Mononuclear cell (primary cell): ENCODE data around the gene LRP8. TPM values are rescaled to one million over a fixed set of nuclear protein-coding genes. Genes with fewer than 3 reads are reported as not detected.
A peak's percentile ranks its signal among the peaks of the same experiment; 100 is the strongest.

Experiments
- H3K27me3 ChIP-seq: 2 replicates; pipeline ENCODE4 v1.6.0; 2011; ENCODE audit warnings: low read length, control low read depth; ENCODE audit not compliant: insufficient read depth
- H3K4me1 ChIP-seq: 2 replicates; pipeline ENCODE4 v1.5.1; 2011; ENCODE audit warnings: mild to moderate bottlenecking, low read length, control low read depth; ENCODE audit not compliant: insufficient read depth
- H3K4me3 ChIP-seq: 2 replicates; pipeline ENCODE4 v1.5.1; 2011; ENCODE audit warnings: mild to moderate bottlenecking, low read length, moderate library complexity
- H3K9me3 ChIP-seq: 2 replicates; pipeline ENCODE4 v1.5.1; 2011; ENCODE audit warnings: low read depth, mild to moderate bottlenecking, control low read depth, low read length
- total RNA-seq: library from RNA; depleted of rRNA; stranded (reverse); fragments of >200 nt; gene quantifications from one replicate; pipeline ENCODE4 v1.2.3, GENCODE V29; 2012

Gene LRP8
- total RNA-seq, 1 donor = 10.0 TPM

DNA sequence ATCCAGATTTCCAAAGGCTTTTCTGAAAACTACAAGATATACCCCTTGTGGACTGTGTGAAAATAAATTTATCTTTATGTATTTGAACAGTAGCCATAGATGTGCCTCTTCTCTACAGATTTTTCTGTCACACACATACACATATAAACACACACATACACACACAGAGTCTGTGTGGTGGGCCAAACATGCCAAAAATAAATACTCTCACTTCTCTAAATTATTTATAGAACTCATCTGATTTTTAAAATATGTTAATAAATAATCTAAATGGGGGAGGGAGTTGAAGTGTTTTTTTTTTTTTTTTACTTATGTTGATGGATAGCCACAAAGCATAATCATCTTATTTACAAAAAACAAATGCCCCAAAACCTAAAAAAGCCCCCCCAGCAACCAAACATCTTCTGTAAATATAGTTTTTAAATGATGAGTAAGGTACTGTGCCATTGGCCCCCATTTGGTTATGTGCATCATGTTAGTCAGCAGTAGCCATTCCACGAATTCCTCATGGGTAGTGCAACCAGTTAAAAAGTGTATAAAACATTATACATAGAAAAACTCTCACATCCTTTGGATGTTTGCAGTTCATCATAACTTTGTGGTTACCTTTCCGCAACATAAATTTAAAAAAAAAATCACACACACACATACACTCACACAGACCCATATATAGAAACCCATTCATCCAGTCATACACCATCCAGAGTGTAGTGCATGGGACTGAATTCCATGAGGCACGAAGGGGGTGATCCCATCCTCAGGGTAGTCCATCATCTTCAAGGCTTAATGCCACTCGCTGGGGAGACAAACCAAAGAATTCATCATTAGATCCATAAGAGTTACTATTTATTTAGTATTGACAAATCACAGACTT lies 81.4 kb downstream of the LRP8 start:
- H3K9me3 ChIP-seq = no peaks in the 10 kb centered on the region
- no peaks in the 10 kb centered on the region for H3K4me1 ChIP-seq
- no peaks in the 10 kb centered on the region for H3K27me3 ChIP-seq
- H3K4me3 ChIP-seq = no peak overlapping the region

DNA sequence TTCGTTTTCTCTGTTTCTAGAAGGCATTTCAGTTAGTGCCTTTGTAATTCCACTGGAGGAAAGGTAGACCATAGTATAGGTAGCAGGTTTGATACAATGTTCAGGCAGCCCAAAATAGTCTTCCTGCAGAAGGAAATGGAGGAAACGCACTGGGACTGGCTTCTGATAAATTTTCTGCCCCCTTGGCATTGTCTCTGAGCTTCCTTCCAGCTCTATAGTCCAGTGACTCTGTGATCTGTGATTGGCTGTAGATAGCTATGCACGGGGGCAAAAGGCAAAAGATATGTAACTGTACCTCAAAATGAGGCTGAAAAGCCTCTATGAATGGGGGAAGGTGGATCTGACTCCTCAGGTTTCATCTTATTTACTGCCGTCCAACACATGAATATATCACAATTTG lies 83.7 kb downstream of the LRP8 start:
- Histone ChIP-seq H3K27me3 (no peaks in the 10 kb centered on the region), H3K9me3 (no peaks in the 10 kb centered on the region), H3K4me3 (no peak overlapping the region), H3K4me1 (peaks cover under 1% of the 10 kb centered on the region)

DNA sequence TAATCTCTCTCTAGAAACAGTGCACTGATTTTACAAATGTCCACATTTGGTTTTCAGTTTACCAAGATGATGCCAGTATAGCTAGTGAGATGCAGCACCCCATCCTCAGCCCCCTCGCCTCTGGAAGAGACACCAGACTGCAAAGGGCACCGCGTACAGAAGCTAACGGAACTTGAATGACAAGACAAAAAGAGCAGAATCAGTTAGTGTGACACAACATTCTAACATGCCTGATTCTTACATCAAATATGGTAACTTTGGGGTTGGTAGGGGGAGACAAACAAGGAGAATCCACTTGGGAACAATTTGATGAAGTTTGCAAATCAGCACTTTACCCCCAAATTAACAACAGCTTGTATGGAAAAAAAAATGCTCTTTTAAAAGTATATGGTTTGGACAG lies 85.5 kb downstream of the LRP8 start:
- no peak overlapping the region for H3K4me3 ChIP-seq
- peaks cover 12% of the 10 kb centered on the region for H3K4me1 ChIP-seq
- H3K27me3 ChIP-seq = no peaks in the 10 kb centered on the region
- no peaks in the 10 kb centered on the region for H3K9me3 ChIP-seq

DNA sequence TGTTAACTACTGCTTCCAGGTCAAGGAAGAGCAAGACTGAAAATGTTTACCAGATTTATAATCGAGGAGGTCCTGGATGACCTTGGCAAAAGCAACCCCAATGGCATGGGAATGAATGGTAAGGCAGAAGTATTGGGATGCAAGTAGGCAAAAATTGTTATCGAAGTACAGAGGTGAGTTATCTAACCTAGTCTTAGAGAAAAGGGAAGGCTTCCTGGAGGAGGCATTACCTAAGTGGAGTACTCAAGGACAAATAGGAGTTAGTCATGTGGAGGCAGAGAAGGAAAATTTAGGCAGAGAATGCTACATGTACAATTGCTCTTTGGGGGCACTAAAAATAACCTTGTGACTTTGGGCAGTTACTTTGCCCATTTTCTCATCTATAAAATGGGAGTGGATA lies 86.0 kb downstream of the LRP8 start:
- H3K4me1 ChIP-seq = peaks cover 17% of the 10 kb centered on the region
- H3K4me3 ChIP-seq = no peak overlapping the region
- H3K9me3 ChIP-seq = no peaks in the 10 kb centered on the region
- H3K27me3 ChIP-seq = no peaks in the 10 kb centered on the region

DNA sequence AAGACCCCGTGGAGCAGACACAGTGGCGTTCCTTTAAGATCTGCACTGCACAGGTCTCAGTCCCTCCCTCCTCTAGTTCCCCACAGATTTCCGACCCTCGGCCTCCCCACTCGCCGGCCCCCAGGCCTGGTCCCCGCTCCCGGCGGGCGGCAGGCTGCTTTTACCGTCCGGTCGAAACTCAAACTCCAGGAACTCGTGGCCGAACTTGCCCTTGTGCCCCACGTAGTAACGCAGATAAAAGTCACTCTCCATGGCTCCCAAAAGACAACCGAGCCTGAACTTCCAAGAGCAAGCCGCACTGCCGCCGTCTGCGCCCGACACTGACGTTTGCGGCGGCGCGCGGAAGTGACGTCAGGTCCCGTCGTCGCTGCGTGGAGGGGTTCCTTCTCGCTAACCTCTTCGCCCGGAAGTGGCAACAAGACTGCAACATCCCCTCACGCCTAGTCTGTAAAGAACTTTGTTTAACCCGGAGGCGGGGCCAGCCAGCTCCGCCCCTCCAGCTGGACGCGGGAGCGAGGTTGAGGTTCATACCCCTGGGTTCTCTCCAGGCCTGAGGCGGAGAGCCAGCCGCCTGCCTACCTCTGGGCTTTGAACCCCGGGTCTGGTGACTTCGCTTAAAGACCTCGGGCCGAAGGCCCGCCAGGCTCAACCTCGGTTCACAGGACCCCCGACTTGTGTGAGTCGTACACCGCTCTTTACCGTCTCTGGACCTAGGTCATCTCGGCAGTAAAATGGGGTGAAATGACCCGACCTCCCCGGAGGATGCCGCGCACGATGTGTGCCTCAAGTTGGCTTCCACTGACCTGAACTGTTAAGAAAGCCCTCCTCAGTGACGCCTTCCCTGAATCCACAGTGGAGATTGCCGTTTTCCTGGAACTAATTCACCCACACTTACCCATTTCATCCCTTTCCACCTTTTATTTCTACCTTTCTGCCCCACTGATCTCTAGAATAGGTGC lies 89.4 kb downstream of the LRP8 start, which contains the start of gene MAGOH:
MAGOH (minus strand) TSS at position 322 of the 959 bp plus-strand sequence; CDS start at position 252, 70 bp downstream.
- peaks cover 26% of the 10 kb centered on the region for H3K4me1 ChIP-seq
- no peaks in the 10 kb centered on the region for H3K9me3 ChIP-seq
- peak within 1 kb of the TSS; percentile 78 for H3K4me3 ChIP-seq
- H3K27me3 ChIP-seq = no peaks in the 10 kb centered on the region

DNA sequence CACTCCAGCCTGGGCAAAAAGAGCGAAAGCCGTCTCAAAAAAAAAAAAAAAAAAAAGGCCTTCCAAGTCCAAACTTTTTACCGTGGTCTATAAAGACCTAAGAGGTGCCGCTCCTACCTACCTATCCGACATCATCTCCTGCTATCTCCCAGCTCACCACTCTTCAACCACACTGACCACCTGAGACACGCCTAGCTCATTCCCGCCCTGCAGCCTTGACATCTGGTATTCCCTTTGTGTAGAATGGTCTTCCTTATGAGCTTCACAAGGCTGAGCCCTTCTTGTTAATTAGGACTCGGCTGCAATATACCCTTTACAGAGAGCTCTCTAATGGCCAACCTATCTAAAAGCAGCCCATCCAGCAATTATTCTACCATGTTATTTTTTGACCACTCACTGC lies 90.2 kb downstream of the LRP8 start:
- H3K4me1 ChIP-seq = peaks cover 26% of the 10 kb centered on the region
- H3K27me3 ChIP-seq = no peaks in the 10 kb centered on the region
- peak overlapping the region; percentile 78 for H3K4me3 ChIP-seq
- H3K9me3 ChIP-seq = no peaks in the 10 kb centered on the region

DNA sequence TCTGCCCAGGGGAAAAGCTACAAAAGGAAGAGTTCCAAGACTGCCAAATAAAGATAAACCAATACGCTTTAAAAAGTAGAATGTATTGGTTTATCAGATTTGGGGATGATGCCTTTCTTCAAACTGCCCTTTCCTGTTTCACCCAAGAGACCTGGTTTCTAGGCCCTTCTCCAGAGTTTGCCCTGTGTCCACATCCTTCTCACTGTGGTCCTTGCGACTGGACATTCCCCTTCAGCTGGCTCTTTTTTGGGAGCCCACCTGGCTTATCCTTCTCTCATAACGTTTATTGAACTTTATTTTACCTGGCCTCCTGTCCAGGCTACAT lies 106.9 kb downstream of the LRP8 start:
- Histone ChIP-seq H3K9me3 (no peaks in the 10 kb centered on the region), H3K4me1 (peaks cover 20% of the 10 kb centered on the region), H3K4me3 (peak overlapping the region; percentile 84), H3K27me3 (no peaks in the 10 kb centered on the region)

DNA sequence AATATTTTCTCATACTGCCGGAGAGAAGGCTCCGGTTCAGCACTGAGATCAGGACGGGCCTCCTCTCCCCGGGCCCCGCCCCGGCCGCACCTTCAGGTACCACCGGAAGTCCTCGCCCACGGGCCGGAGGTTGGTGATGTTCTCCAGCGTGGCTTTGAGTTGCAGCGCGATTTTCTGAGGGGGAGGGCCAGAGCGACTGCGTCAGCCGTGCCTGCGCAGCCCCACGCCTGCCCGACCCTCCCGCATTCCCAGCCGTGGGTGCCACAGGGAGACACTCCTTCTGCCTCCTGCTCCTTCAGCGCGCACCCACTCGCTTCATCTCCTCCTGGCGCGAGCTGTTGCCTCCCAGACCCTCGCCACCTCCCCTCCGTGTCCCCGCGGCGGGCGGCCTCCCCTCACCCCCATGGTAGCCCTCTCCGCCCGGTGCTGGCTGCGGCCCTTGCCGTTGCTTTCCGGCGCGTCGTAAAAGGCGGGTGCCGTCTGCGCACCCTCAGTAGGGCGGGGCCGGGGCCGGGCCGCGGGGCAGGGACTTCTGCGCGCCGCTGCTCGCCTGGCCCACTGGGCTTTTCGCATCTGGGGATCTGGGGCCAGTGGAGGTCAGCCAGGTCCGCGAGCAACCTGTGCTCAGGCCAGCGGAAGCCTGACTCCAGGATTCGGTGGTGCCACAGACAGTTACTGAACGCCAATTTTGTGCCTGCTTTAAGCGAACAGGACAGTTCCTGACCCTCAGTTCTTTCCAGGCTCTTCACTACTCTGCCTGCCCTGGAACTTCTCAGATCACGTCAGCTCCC lies 107.5 kb downstream of the LRP8 start, which contains the start of gene CZIB:
CZIB (minus strand) TSS at position 464 of the 791 bp plus-strand sequence; CDS start at position 405, 59 bp downstream.
- Histone ChIP-seq H3K27me3 (no peaks in the 10 kb centered on the region), H3K9me3 (no peaks in the 10 kb centered on the region)

DNA sequence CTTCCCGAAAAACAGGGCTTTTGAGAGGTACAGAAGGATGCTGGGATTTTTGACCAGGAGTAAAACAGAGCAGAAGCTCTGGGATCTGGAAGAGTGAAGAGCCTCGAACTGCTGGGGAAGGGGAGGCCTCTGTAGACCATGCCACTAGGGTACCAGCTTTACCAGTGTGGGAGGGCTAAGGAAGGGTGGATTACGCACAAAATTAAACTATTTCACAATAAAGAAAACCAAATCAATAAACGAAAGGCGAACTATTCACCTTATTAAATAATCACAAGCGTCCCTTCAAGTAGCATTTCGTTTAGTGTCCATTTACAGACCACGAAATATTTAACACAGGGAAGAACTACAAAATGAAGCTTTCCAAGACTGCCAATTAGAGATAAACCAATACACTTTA lies 108.2 kb downstream of the LRP8 start:
- Histone ChIP-seq H3K4me1 (peaks cover 20% of the 10 kb centered on the region), H3K4me3 (peak overlapping the region; percentile 84), H3K27me3 (no peaks in the 10 kb centered on the region), H3K9me3 (no peaks in the 10 kb centered on the region)

More for the DNA sequence above, 107.5 kb downstream of the LRP8 start, which contains the start of gene CZIB:
- peaks cover 20% of the 10 kb centered on the region for H3K4me1 ChIP-seq
- H3K4me3 ChIP-seq = peak within 1 kb of the TSS; percentile 84

DNA sequence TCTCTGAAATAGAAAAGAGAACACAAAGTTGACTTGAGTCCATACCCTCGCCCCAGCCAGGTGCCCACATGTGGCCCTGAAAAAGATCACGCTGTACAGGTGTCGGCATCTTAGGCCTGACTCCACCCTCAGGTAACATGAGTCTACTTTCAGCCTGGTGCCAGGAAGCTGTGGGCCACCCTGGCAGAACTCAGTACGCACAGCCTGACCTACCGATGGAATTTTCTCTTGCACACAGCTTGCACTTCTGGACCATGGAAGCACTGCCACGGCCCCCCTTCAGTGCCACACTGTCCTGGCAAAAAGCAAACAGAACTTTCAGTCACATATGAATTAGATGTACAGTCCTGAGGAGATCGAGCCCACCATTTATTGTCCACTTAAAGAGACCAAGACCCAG lies 109.7 kb downstream of the LRP8 start:
- Histone ChIP-seq H3K4me3 (no peak overlapping the region), H3K9me3 (no peaks in the 10 kb centered on the region), H3K27me3 (no peaks in the 10 kb centered on the region), H3K4me1 (peaks cover 20% of the 10 kb centered on the region)

DNA sequence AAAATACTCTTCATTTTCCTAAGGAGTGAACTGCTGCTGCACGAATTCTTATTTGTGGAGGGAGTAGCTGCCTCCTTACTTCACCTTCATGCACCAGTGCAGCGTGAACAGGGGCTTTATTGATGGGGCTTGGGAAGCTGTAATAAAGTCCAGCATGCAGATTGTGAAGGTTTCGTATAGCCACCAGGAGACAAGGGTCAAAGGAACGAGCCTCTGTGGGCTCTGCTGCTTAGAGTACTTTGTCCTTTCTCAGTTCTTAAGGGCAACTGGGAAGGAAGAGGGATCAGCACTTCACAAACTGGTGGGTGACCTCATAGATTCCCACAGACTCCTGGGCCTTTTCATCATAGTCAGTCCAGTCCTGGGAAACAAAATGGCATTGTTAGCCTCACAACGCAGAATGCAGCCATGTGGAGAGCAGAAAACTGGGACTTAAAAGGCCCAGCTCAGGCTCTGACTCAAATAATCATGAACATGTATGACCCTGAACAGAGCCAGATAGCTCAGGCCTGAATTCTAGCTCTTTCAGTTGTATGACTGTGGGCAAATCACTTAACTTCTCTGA lies 113.4 kb downstream of the LRP8 start:
- no peaks in the 10 kb centered on the region for H3K9me3 ChIP-seq
- H3K4me3 ChIP-seq = no peak overlapping the region
- H3K27me3 ChIP-seq = no peaks in the 10 kb centered on the region
- peaks cover 7% of the 10 kb centered on the region for H3K4me1 ChIP-seq

DNA sequence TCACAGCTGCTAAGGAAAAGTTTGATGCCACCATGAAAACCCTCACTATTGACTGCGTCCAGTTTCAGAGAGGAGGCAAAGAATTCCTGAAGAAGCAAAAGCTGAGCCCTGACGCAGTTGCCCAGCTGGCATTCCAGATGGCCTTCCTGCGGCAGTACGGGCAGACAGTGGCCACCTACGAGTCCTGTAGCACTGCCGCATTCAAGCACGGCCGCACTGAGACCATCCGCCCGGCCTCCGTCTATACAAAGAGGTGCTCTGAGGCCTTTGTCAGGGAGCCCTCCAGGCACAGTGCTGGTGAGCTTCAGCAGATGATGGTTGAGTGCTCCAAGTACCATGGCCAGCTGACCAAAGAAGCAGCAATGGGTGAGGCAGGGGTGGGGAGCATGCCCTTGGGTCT lies 116.9 kb downstream of the LRP8 start:
- Histone ChIP-seq H3K4me3 (no peak overlapping the region), H3K27me3 (no peaks in the 10 kb centered on the region), H3K4me1 (no peaks in the 10 kb centered on the region), H3K9me3 (peaks cover 9% of the 10 kb centered on the region)

DNA sequence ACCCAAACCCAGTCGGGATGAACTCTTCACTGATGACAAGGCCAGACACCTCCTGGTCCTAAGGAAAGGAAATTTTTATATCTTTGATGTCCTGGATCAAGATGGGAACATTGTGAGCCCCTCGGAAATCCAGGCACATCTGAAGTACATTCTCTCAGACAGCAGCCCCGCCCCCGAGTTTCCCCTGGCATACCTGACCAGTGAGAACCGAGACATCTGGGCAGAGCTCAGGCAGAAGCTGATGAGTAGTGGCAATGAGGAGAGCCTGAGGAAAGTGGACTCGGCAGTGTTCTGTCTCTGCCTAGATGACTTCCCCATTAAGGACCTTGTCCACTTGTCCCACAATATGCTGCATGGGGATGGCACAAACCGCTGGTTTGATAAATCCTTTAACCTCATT lies 117.5 kb downstream of the LRP8 start:
- H3K27me3 ChIP-seq = no peaks in the 10 kb centered on the region
- H3K4me1 ChIP-seq = no peaks in the 10 kb centered on the region
- peaks cover 9% of the 10 kb centered on the region for H3K9me3 ChIP-seq
- no peak overlapping the region for H3K4me3 ChIP-seq

DNA sequence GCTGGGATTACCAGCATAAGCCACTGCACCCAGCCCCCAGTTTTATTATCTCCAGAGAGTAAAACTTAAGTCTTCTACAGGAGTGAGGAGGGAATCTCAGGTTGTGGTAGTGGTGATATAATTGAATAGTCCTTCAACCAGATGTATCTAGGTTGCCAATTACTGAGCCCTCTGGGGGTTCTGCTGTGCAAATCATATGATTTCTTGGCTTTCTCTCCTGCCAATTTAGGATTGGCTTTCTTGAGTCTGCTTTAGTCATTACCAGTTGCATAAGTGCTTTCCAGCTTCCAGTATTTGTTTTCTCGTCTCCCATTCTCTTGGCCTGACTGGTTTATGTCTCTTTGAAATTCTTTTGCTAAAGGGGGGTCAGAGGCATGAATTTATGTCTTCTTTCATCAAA lies 120.1 kb downstream of the LRP8 start:
- peaks cover 9% of the 10 kb centered on the region for H3K9me3 ChIP-seq
- H3K4me3 ChIP-seq = no peak overlapping the region
- H3K27me3 ChIP-seq = no peaks in the 10 kb centered on the region
- no peaks in the 10 kb centered on the region for H3K4me1 ChIP-seq
